Measurements from ENCODE around the gene PGR.
A peak's percentile ranks its signal among the peaks of the same experiment; 100 is the strongest.

The PGR gene

GRCh38 chr11:101126551-101127196, 2.9 kb downstream of the PGR start:
- peak overlapping the region; percentile 81 for H3K4me2 ChIP-seq (ENCODE audit: low read length)
- DNase-seq = peak; percentile 35
- H3K4ac ChIP-seq (ENCODE audit: low read depth, low read length) = no peak overlapping the region
- H3K4me1 ChIP-seq (ENCODE audit: control insufficient read depth, low read depth, low read length) = peaks cover 2% of the 10 kb centered on the region
- H3K79me1 ChIP-seq (ENCODE audit: low read length) = no peaks in the 10 kb centered on the region
- peaks cover 35% of the 10 kb centered on the region for H3K27me3 ChIP-seq (ENCODE audit: insufficient read depth, low read length, poor library complexity)
- no CpG with 5 or more reads among the region's 18 CpGs for WGBS (ENCODE audit: extremely low coverage, insufficient coverage, low lambda C conversion rate)
- peak overlapping the region; percentile 54 for H3K9ac ChIP-seq (ENCODE audit: low read length)
- H3K23ac ChIP-seq (ENCODE audit: low read length) = no peak overlapping the region
- H3K18ac ChIP-seq (ENCODE audit: low read length) = peak overlapping the region; percentile 3
- H2BK15ac ChIP-seq (replicated peaks; ENCODE audit: low read depth) = no peak overlapping the region
- H3K56ac ChIP-seq (ENCODE audit: low read length) = peak overlapping the region; percentile 78
- H3K79me2 ChIP-seq (ENCODE audit: control insufficient read depth, insufficient read depth, low read length) = no peaks in the 10 kb centered on the region
- no peaks in the 10 kb centered on the region for H3K36me3 ChIP-seq (ENCODE audit: control insufficient read depth, insufficient read depth, low read length)
- no peak overlapping the region for H2BK5ac ChIP-seq (ENCODE audit: low read length)
- H2BK120ac ChIP-seq (ENCODE audit: low read depth, low read length) = no peak overlapping the region
- peak overlapping the region; percentile 46 for H3K4me3 ChIP-seq (ENCODE audit: low read length)
- H4K5ac ChIP-seq (ENCODE audit: low read length) = no peak overlapping the region
- no peak overlapping the region for H2AK5ac ChIP-seq (ENCODE audit: low read length)
- no peak overlapping the region for H4K8ac ChIP-seq (ENCODE audit: low read depth, low read length)
- H3K27ac ChIP-seq (ENCODE audit: low read depth, low read length) = no peak overlapping the region

GRCh38 chr11:101115671-101116160, 13.9 kb downstream of the PGR start:
- H4K8ac ChIP-seq (ENCODE audit: low read depth, low read length) = no peak overlapping the region
- H3K4me3 ChIP-seq (ENCODE audit: low read length) = no peak overlapping the region
- no peak overlapping the region for H3K23ac ChIP-seq (ENCODE audit: low read length)
- H3K79me1 ChIP-seq (ENCODE audit: low read length) = no peaks in the 10 kb centered on the region
- no peaks in the 10 kb centered on the region for H3K79me2 ChIP-seq (ENCODE audit: control insufficient read depth, insufficient read depth, low read length)
- DNase-seq = no peak
- H2BK5ac ChIP-seq (ENCODE audit: low read length) = no peak overlapping the region
- H3K36me3 ChIP-seq (ENCODE audit: control insufficient read depth, insufficient read depth, low read length) = no peaks in the 10 kb centered on the region
- H3K56ac ChIP-seq (ENCODE audit: low read length) = no peak overlapping the region
- no peak overlapping the region for H3K18ac ChIP-seq (ENCODE audit: low read length)
- no peak overlapping the region for H3K4ac ChIP-seq (ENCODE audit: low read depth, low read length)
- no peaks in the 10 kb centered on the region for H3K27me3 ChIP-seq (ENCODE audit: insufficient read depth, low read length, poor library complexity)
- H2AK5ac ChIP-seq (ENCODE audit: low read length) = no peak overlapping the region
- H4K5ac ChIP-seq (ENCODE audit: low read length) = no peak overlapping the region
- H3K27ac ChIP-seq (ENCODE audit: low read depth, low read length) = no peak overlapping the region
- H2BK15ac ChIP-seq (replicated peaks; ENCODE audit: low read depth) = no peak overlapping the region
- H3K9ac ChIP-seq (ENCODE audit: low read length) = no peak overlapping the region
- no peak overlapping the region for H2BK120ac ChIP-seq (ENCODE audit: low read depth, low read length)
- H3K4me1 ChIP-seq (ENCODE audit: control insufficient read depth, low read depth, low read length) = no peaks in the 10 kb centered on the region
- no CpG with 5 or more reads among the region's 4 CpGs for WGBS (ENCODE audit: extremely low coverage, insufficient coverage, low lambda C conversion rate)
- H3K4me2 ChIP-seq (ENCODE audit: low read length) = no peak overlapping the region

GRCh38 chr11:101113540-101113939, 16.1 kb downstream of the PGR start:
- Histone ChIP-seq H3K23ac (ENCODE audit: low read length) (no peak overlapping the region), H2BK5ac (ENCODE audit: low read length) (no peak overlapping the region), H2BK15ac (replicated peaks; ENCODE audit: low read depth) (no peak overlapping the region), H4K8ac (ENCODE audit: low read depth, low read length) (no peak overlapping the region), H3K4me2 (ENCODE audit: low read length) (no peak overlapping the region), H3K18ac (ENCODE audit: low read length) (no peak overlapping the region), H3K4me1 (ENCODE audit: control insufficient read depth, low read depth, low read length) (no peaks in the 10 kb centered on the region), H4K5ac (ENCODE audit: low read length) (no peak overlapping the region), H2BK120ac (ENCODE audit: low read depth, low read length) (no peak overlapping the region), H3K27me3 (ENCODE audit: insufficient read depth, low read length, poor library complexity) (no peaks in the 10 kb centered on the region), H3K36me3 (ENCODE audit: control insufficient read depth, insufficient read depth, low read length) (no peaks in the 10 kb centered on the region), H3K79me1 (ENCODE audit: low read length) (no peaks in the 10 kb centered on the region), H3K27ac (ENCODE audit: low read depth, low read length) (no peak overlapping the region), H3K9ac (ENCODE audit: low read length) (no peak overlapping the region), H3K79me2 (ENCODE audit: control insufficient read depth, insufficient read depth, low read length) (no peaks in the 10 kb centered on the region), H3K4me3 (ENCODE audit: low read length) (no peak overlapping the region), H3K4ac (ENCODE audit: low read depth, low read length) (no peak overlapping the region), H2AK5ac (ENCODE audit: low read length) (no peak overlapping the region), H3K56ac (ENCODE audit: low read length) (no peak overlapping the region)
- no peak for DNase-seq
- no CpG with 5 or more reads among the region's 2 CpGs for whole genome bisulfite sequencing (ENCODE audit: extremely low coverage, insufficient coverage, low lambda C conversion rate)

- no peak overlapping the region for H3K27ac ChIP-seq (ENCODE audit: low read depth, low read length)
- no peak overlapping the region for H3K56ac ChIP-seq (ENCODE audit: low read length)
- no peaks in the 10 kb centered on the region for H3K79me1 ChIP-seq (ENCODE audit: low read length)
- DNase-seq = no peak
- no peak overlapping the region for H4K8ac ChIP-seq (ENCODE audit: low read depth, low read length)
- no peak overlapping the region for H3K4me3 ChIP-seq (ENCODE audit: low read length)
- no peak overlapping the region for H3K18ac ChIP-seq (ENCODE audit: low read length)
- no peak overlapping the region for H3K4me2 ChIP-seq (ENCODE audit: low read length)
- no peaks in the 10 kb centered on the region for H3K79me2 ChIP-seq (ENCODE audit: control insufficient read depth, insufficient read depth, low read length)
- H3K4ac ChIP-seq (ENCODE audit: low read depth, low read length) = no peak overlapping the region
- H3K27me3 ChIP-seq (ENCODE audit: insufficient read depth, low read length, poor library complexity) = no peaks in the 10 kb centered on the region
- no peaks in the 10 kb centered on the region for H3K4me1 ChIP-seq (ENCODE audit: control insufficient read depth, low read depth, low read length)
- H2BK120ac ChIP-seq (ENCODE audit: low read depth, low read length) = no peak overlapping the region
- no peaks in the 10 kb centered on the region for H3K36me3 ChIP-seq (ENCODE audit: control insufficient read depth, insufficient read depth, low read length)
- H3K9ac ChIP-seq (ENCODE audit: low read length) = no peak overlapping the region
- H2BK15ac ChIP-seq (replicated peaks; ENCODE audit: low read depth) = no peak overlapping the region
- no peak overlapping the region for H3K23ac ChIP-seq (ENCODE audit: low read length)
- H4K5ac ChIP-seq (ENCODE audit: low read length) = no peak overlapping the region
- H2BK5ac ChIP-seq (ENCODE audit: low read length) = no peak overlapping the region
- H2AK5ac ChIP-seq (ENCODE audit: low read length) = no peak overlapping the region
Measured at GRCh38 chr11:101104716-101105115, 24.9 kb downstream of the PGR start.

DNA sequence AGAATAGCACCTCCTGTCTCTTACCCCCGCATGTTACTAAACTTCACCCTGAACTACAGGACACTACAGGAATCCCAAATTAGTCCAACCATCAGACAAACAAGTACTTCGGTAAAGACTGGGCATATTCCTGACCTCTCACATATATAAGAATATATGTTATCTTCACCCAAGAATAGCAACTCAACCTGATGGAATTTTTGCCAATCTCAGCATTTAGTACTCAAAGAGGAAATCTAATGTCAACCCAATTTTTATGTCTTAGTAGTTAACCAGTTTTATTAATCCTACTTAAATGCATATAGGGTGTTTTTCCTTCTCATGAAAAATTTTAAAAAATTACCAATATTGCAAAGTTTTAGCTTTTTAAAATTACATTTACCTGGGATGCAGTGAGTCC, 26.2 kb downstream of the PGR start:
- Histone ChIP-seq H4K8ac (ENCODE audit: low read depth, low read length) (no peak overlapping the region), H3K4me1 (ENCODE audit: control insufficient read depth, low read depth, low read length) (no peaks in the 10 kb centered on the region), H3K79me1 (ENCODE audit: low read length) (no peaks in the 10 kb centered on the region), H4K5ac (ENCODE audit: low read length) (no peak overlapping the region), H3K36me3 (ENCODE audit: control insufficient read depth, insufficient read depth, low read length) (no peaks in the 10 kb centered on the region), H2AK5ac (ENCODE audit: low read length) (no peak overlapping the region), H3K79me2 (ENCODE audit: control insufficient read depth, insufficient read depth, low read length) (no peaks in the 10 kb centered on the region), H3K4me3 (ENCODE audit: low read length) (no peak overlapping the region), H3K27me3 (ENCODE audit: insufficient read depth, low read length, poor library complexity) (no peaks in the 10 kb centered on the region), H3K27ac (ENCODE audit: low read depth, low read length) (no peak overlapping the region), H3K56ac (ENCODE audit: low read length) (no peak overlapping the region), H2BK120ac (ENCODE audit: low read depth, low read length) (no peak overlapping the region), H3K9ac (ENCODE audit: low read length) (no peak overlapping the region), H3K4ac (ENCODE audit: low read depth, low read length) (no peak overlapping the region), H3K23ac (ENCODE audit: low read length) (no peak overlapping the region), H3K18ac (ENCODE audit: low read length) (no peak overlapping the region), H2BK5ac (ENCODE audit: low read length) (no peak overlapping the region), H2BK15ac (replicated peaks; ENCODE audit: low read depth) (no peak overlapping the region), H3K4me2 (ENCODE audit: low read length) (no peak overlapping the region)
- no CpG with 5 or more reads among the region's 2 CpGs for WGBS (ENCODE audit: extremely low coverage, insufficient coverage, low lambda C conversion rate)
- no peak for DNase-seq

DNA sequence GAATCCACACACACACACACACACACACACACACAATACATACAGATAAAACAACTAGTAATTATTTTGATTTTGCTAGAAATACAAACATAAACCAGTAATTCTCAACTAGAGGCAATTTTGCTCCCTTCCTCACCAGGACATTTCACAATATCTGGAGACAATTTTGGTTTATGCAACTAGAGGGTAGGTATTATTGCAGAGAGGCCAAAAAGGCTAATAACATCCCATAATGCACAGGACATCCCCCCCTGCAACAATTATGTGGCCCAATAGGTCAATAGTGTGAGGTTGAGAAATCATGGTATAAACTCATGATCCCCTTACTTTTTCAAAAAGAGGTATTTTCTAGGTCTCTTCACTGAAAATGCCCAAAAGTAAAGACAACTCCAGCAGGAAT, 29.0 kb downstream of the PGR start:
- no peak overlapping the region for H3K4me2 ChIP-seq (ENCODE audit: low read length)
- H2BK15ac ChIP-seq (replicated peaks; ENCODE audit: low read depth) = no peak overlapping the region
- no peak overlapping the region for H2BK5ac ChIP-seq (ENCODE audit: low read length)
- H4K8ac ChIP-seq (ENCODE audit: low read depth, low read length) = no peak overlapping the region
- H3K36me3 ChIP-seq (ENCODE audit: control insufficient read depth, insufficient read depth, low read length) = no peaks in the 10 kb centered on the region
- DNase-seq = no peak
- no peaks in the 10 kb centered on the region for H3K27me3 ChIP-seq (ENCODE audit: insufficient read depth, low read length, poor library complexity)
- H3K79me1 ChIP-seq (ENCODE audit: low read length) = no peaks in the 10 kb centered on the region
- no peak overlapping the region for H3K56ac ChIP-seq (ENCODE audit: low read length)
- no peaks in the 10 kb centered on the region for H3K79me2 ChIP-seq (ENCODE audit: control insufficient read depth, insufficient read depth, low read length)
- no peak overlapping the region for H3K23ac ChIP-seq (ENCODE audit: low read length)
- H4K5ac ChIP-seq (ENCODE audit: low read length) = no peak overlapping the region
- H3K18ac ChIP-seq (ENCODE audit: low read length) = no peak overlapping the region
- no peak overlapping the region for H3K27ac ChIP-seq (ENCODE audit: low read depth, low read length)
- no peak overlapping the region for H3K9ac ChIP-seq (ENCODE audit: low read length)
- H3K4me1 ChIP-seq (ENCODE audit: control insufficient read depth, low read depth, low read length) = no peaks in the 10 kb centered on the region
- H2BK120ac ChIP-seq (ENCODE audit: low read depth, low read length) = no peak overlapping the region
- H3K4me3 ChIP-seq (ENCODE audit: low read length) = no peak overlapping the region
- no peak overlapping the region for H2AK5ac ChIP-seq (ENCODE audit: low read length)
- H3K4ac ChIP-seq (ENCODE audit: low read depth, low read length) = no peak overlapping the region

All from mesendoderm (in vitro differentiated cells).